ENCODE results near the gene SVIL.

DNA sequence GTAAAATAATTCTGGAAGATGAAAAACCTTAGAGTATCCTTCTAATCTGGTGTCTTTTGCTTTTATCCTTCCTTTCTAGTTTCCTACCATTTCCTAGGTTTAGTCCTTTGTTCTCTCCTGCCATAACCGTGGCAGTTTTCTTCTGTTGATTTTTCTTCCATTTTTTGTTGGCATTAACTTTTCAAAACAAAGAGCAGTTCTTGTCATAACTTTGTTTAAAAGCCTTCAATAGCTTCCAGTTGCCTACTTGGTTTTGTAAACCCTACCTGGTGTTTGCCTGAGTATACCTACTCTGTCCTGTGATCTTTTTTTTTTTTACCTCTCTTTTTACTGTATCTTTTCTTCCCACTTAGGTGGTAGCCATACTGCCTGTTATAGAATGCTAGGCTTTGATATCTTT is 220.3 kb downstream of the SVIL start:
- TF ChIP-seq, protein P1, sequence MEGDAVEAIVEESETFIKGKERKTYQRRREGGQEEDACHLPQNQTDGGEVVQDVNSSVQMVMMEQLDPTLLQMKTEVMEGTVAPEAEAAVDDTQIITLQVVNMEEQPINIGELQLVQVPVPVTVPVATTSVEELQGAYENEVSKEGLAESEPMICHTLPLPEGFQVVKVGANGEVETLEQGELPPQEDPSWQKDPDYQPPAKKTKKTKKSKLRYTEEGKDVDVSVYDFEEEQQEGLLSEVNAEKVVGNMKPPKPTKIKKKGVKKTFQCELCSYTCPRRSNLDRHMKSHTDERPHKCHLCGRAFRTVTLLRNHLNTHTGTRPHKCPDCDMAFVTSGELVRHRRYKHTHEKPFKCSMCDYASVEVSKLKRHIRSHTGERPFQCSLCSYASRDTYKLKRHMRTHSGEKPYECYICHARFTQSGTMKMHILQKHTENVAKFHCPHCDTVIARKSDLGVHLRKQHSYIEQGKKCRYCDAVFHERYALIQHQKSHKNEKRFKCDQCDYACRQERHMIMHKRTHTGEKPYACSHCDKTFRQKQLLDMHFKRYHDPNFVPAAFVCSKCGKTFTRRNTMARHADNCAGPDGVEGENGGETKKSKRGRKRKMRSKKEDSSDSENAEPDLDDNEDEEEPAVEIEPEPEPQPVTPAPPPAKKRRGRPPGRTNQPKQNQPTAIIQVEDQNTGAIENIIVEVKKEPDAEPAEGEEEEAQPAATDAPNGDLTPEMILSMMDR (IDR thresholded peaks at IDR 0.05), result no peak
- TF ChIP-seq POLR2A (IDR thresholded peaks at IDR 0.05) (no peak), POLR2AphosphoS5 (IDR thresholded peaks at IDR 0.05) (no peak)
